HG02798 (cell line): Measurements from ENCODE around the gene TMEM39B.
"Not testable (repeated sequence)": the region's sequence is repeated elsewhere in the genome, so short reads cannot be mapped to it uniquely, and the experiment has no call there.

Source experiments
- ATAC-seq: cut with Tn5 transposase; IDR thresholded peaks from one replicate; pipeline ENCODE4 v1.9.1; 2021; ENCODE audit warnings: mild to moderate bottlenecking; ENCODE audit not compliant: unreplicated experiment, poor library complexity

TMEM39B gene

GRCh38 chr1:32066489-32066873 lies 6.3 kb upstream of the TMEM39B start:
- no peak for ATAC-seq

GRCh38 chr1:32068957-32069588 lies 3.7 kb upstream of the TMEM39B start:
- no peak for ATAC-seq

GRCh38 chr1:32071758-32072621 lies 749 bp upstream of the TMEM39B start:
- no peak for ATAC-seq

GRCh38 chr1:32073299-32074229 lies 825 bp downstream of the TMEM39B start:
- ATAC-seq = no peak

- no peak for ATAC-seq
Observed at GRCh38 chr1:32074841-32075240, 2.1 kb downstream of the TMEM39B start.

- ATAC-seq = no peak
Observed at GRCh38 chr1:32077451-32077850, 4.7 kb downstream of the TMEM39B start.

GRCh38 chr1:32082022-32082421 lies 9.3 kb downstream of the TMEM39B start:
- no peak for ATAC-seq

- ATAC-seq = not testable (repeated sequence)
Observed at GRCh38 chr1:32086381-32086780, 13.6 kb downstream of the TMEM39B start.

GRCh38 chr1:32091176-32091575 lies 18.4 kb downstream of the TMEM39B start:
- no peak for ATAC-seq

GRCh38 chr1:32091591-32091990 lies 18.9 kb downstream of the TMEM39B start:
- no peak for ATAC-seq

- ATAC-seq = no peak
Observed at GRCh38 chr1:32094746-32095521, 22.2 kb downstream of the TMEM39B start.

- ATAC-seq = no peak
Observed at GRCh38 chr1:32099426-32099825, 26.7 kb downstream of the TMEM39B start.

GRCh38 chr1:32100359-32100758 lies 27.6 kb downstream of the TMEM39B start:
- no peak for ATAC-seq

GRCh38 chr1:32100807-32101708 lies 28.3 kb downstream of the TMEM39B start:
- ATAC-seq = no peak

GRCh38 chr1:32104127-32104526 lies 31.4 kb downstream of the TMEM39B start:
- ATAC-seq = no peak

- no peak for ATAC-seq
Observed at GRCh38 chr1:32105338-32105737, 32.6 kb downstream of the TMEM39B start.

GRCh38 chr1:32106663-32107275 lies 34.0 kb downstream of the TMEM39B start:
- no peak for ATAC-seq
